GM19193 (cell line): ENCODE data around the gene TENT4A.

Experiments
- POLR2A ChIP-seq: IDR thresholded peaks from 4 replicates; pipeline ENCODE4 v1.6.1; 2011; ENCODE audit not compliant: insufficient read depth, insufficient read length; ENCODE audit errors: extremely low read depth

Gene TENT4A

GRCh38 chr5:6686915-6687409 lies 26.3 kb upstream of the TENT4A start:
- no peak for TF ChIP-seq POLR2A

DNA sequence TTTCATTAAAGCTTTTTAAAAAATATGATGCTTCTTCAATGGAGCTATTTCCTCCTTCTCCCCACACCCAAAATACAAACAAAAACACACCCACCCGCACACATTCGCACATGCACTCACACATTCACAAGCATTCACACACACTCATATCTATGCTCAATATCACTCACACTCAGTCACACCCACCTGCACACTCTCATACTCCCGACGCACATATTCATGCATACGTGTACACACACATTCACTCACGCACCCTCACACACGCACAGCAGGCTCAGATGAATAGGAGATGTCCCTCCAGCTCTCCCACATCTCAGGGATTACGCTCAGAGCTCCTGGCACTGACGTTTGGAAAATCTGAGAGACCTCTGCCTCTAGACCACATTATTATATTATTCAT lies 25.7 kb upstream of the TENT4A start:
- no peak for TF ChIP-seq POLR2A

DNA sequence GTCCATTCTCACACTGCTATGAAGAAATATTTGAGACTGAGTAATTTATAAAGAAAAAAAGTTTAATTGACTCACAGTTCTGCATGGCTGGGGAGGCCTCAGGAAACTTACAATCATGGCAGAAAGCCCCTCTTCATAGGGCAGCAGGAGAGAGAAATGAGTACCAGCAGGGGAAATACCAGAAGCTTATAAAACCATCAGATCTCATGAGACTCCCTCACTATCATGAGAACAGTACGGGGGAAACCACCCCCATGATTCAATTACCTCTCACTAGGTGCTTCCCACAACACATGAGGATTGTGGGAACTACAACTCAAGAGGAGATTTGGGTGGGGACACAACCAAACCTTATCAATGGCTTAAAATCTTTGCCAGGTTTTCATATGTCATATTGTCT lies 20.3 kb upstream of the TENT4A start:
- no peak for TF ChIP-seq POLR2A

DNA sequence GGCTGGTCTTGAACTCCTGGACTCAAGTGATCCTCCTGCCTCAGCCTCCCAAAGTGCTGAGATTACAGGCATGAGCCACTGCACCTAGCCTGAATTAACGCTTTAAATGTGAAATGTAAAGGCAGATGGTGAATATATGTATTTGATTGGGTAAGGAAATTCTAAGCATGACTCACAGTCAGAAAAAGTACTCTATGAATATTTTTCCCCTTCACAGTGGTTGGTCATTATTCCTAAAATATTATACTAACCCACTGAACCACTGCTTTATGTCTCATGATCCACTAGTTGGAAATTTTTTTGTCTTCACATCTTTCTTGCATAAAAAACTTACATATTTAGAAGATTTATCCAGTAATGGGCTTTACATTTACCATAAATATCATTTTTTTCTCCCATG lies 14.5 kb upstream of the TENT4A start:
- no peak for TF ChIP-seq POLR2A

GRCh38 chr5:6699357-6699756 lies 13.9 kb upstream of the TENT4A start:
- no peak for TF ChIP-seq POLR2A

DNA sequence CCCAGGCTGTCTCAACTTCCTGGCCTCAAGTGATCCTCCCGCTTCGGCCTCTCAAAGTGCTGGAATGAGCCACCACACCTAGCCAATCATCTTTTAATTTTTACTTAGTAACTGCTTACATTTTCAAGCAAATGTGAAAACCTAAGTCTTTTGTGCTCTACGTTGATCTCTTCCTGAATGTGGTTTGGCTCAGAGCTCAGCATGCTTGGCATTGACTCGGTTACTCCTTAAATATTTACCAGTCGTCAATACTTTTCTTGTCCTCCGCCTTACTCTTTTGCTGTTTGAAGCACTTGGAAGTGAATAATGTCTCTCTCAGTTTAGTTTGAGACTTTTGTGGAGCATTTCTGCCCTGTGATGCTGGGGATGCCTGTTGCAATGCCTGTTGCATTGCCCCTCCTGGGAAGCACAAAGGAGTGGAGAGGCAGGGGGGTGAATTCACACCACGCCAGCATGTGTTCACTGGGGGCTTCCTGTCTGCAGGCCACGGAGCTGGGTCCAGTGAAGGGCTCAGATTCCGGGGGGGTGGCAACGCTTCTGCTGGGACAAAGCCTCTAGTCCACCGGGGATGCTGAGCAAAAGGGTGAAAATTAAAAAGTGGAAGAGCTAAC lies 13.1 kb upstream of the TENT4A start:
- no peak for TF ChIP-seq POLR2A

DNA sequence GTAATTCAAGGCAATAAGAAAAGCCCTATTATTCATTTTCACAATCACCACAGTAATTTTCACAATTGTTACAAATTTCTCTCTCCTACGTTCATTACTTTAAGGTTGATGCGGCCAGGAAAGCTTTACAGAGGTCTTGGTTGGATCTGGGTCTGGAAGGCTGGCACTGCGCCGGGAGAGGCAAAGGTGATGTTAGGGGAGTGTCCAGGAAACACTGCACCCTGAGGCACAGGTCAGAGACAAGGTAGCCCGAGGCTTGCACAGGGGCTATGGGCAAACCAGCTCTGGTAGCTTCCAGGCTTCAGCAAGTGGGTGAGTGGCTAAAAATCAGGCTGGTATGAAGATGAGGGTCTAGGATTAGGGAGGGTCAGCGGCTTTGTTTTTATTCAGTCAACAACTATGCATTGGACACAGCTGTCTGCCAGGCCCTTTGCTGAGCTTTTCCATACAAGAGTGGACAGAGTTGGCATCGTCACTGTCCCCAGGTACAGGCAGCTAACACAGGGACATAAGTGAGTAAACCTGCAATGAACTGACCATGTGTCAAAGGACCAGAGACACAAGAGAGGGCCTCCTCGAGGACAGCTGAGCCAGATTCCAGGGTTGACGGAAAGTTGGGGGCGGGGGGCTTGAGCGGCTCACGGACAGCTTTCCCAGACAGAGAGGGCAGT lies 12.4 kb upstream of the TENT4A start:
- no peak for TF ChIP-seq POLR2A

DNA sequence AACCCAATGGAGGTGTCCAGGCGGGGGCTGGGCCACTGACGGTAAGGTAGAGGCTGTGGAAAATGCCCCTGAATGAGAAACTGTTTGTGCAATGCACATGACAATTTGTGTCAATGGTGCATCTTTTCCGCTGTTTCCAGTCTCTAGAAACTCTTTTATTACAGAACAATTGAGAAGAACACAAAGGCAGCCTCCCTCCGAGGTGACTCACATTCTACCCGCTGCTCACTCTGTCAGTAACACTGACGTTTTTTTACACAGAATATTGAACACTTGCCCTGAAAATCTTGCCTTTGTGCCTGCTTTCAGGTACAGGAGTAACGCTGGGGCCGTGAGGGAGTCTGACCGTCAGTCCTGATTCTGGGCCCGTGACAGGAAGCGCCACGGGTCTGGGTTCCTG lies 11.7 kb upstream of the TENT4A start:
- TF ChIP-seq POLR2A, result no peak

DNA sequence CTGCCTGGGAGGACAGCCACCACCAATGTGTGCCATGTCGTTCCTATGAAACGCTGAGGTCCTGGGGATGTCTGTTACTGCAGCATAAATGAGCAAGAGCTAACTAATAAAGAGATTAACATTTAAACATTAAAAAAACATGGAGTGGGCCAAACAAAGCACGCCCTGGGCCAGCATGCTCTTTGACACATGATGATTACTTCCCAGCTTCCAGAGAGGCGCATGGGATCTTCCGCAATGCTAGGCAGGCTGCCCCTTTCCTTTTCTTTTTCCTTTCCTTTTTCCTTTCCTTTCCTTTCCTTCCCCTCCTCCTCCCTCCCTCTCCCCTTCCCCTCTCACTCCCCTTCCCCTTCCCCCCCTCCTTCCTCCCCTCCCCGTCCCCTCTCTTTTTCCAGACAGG lies 10.6 kb upstream of the TENT4A start:
- TF ChIP-seq POLR2A, result no peak

- no peak for TF ChIP-seq POLR2A
Observed at GRCh38 chr5:6703806-6704205, 9.4 kb upstream of the TENT4A start.

GRCh38 chr5:6704361-6704851 lies 8.8 kb upstream of the TENT4A start:
- TF ChIP-seq POLR2A, result no peak

DNA sequence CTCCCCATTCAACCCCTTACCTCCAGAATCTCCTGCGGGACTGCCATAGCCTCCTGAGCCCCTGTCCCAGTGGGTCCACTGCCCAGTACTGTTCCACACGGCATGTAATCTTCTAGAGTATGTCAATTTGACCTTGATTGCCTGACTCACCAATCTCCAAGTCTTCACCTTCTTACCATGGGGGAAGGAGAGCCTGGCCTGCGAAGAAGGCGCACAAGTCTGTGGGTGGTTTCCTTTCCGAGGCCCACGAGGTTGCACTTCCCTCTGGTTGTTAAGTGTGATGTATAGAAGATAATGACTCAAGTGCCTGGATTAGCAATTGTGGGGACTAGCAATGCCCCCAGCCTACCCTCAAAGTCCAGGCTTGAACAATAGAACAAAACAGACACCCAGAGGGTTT lies 8.1 kb upstream of the TENT4A start:
- TF ChIP-seq POLR2A, result no peak

- no peak for TF ChIP-seq POLR2A
Observed at GRCh38 chr5:6705959-6706358, 7.3 kb upstream of the TENT4A start.

GRCh38 chr5:6707852-6708251 lies 5.4 kb upstream of the TENT4A start:
- no peak for TF ChIP-seq POLR2A

GRCh38 chr5:6708814-6709213 lies 4.4 kb upstream of the TENT4A start:
- no peak for TF ChIP-seq POLR2A

DNA sequence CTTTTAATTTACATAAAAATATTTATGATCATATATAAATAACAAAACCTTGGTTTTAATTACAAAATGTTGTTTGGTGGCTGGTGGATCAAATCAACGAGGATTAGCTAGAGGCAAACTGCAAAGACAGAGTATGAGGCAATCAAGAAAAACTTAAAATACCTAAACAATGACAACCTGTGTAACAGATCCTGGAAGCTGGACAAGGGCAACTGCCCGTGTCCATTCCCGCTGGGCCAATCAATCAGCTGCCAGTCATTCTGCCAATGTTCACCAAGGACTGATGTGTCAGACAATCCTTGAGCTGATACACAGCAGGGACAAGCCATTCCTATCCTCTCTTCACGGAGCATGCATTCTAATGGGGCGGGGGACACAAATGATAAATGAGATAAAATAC lies 3.2 kb upstream of the TENT4A start:
- no peak for TF ChIP-seq POLR2A
